Stimulated activated CD8-positive, alpha-beta memory T cell treated with anti-CD3 and anti-CD28 coated beads, Interleukin-7, amount 100 ng/mL, for 24 hours (primary cell): ENCODE data around the gene TCFL5.
"Not testable (repeated sequence)": the region's sequence is repeated elsewhere in the genome, so short reads cannot be mapped to it uniquely, and the experiment has no call there.

Experiments used
- DNase-seq: peaks from one replicate; pipeline ENCODE4 v3.0.0-alpha.2; 2020; ENCODE audit warnings: low read depth

TCFL5 gene

GRCh38 chr20:62880147-62880934 is 18.7 kb upstream of the TCFL5 start:
- DNase-seq, result no peak

- no peak for DNase-seq
Observed at GRCh38 chr20:62879275-62880146, 17.9 kb upstream of the TCFL5 start.

- DNase-seq, result no peak
Observed at GRCh38 chr20:62878244-62879038, 16.8 kb upstream of the TCFL5 start.

- no peak for DNase-seq
Observed at GRCh38 chr20:62876902-62877816, 15.5 kb upstream of the TCFL5 start.

- no peak for DNase-seq
Observed at GRCh38 chr20:62876501-62876901, 14.9 kb upstream of the TCFL5 start.

- no peak for DNase-seq
Observed at GRCh38 chr20:62875419-62876361, 14.1 kb upstream of the TCFL5 start.

- no peak for DNase-seq
Observed at GRCh38 chr20:62874964-62875344, 13.3 kb upstream of the TCFL5 start.

- DNase-seq, result not testable (repeated sequence)
Observed at GRCh38 chr20:62873681-62874031, 12.0 kb upstream of the TCFL5 start.

- no peak for DNase-seq
Observed at GRCh38 chr20:62873280-62873679, 11.7 kb upstream of the TCFL5 start.

- no peak for DNase-seq
Observed at GRCh38 chr20:62872862-62873261, 11.2 kb upstream of the TCFL5 start.

- no peak for DNase-seq
Observed at GRCh38 chr20:62872184-62872847, 10.7 kb upstream of the TCFL5 start.

- DNase-seq, result no peak
Observed at GRCh38 chr20:62864207-62864606, 2.6 kb upstream of the TCFL5 start.

GRCh38 chr20:62860924-62861691 is 514 bp downstream of the TCFL5 start:
- peak; percentile 10 for DNase-seq

- DNase-seq, result no peak
Observed at GRCh38 chr20:62860391-62860923, 1.2 kb downstream of the TCFL5 start.

- DNase-seq, result no peak
Observed at GRCh38 chr20:62859721-62860120, 1.9 kb downstream of the TCFL5 start.

GRCh38 chr20:62858058-62858830 is 3.4 kb downstream of the TCFL5 start:
- no peak for DNase-seq

GRCh38 chr20:62856931-62857619 is 4.5 kb downstream of the TCFL5 start:
- no peak for DNase-seq
